Kidney epithelial cell (primary cell): ENCODE measurements around the gene DIP2C. TPM values are rescaled to one million over a fixed set of nuclear protein-coding genes. Genes with fewer than 3 reads are reported as not detected.

Experiments
- DNase-seq: peaks from one replicate; pipeline ENCODE4 v3.0.0-alpha.2; 2010; ENCODE audit warnings: low read depth
- H3K27me3 ChIP-seq: 2 replicates; pipeline ENCODE4 v1.6.0; 2011; ENCODE audit warnings: low read length; ENCODE audit not compliant: control insufficient read depth, insufficient read depth
- H3K36me3 ChIP-seq: 2 replicates; pipeline ENCODE4 v1.5.1; 2011; ENCODE audit warnings: low read length; ENCODE audit not compliant: control insufficient read depth, insufficient read depth
- H3K4me3 ChIP-seq: 2 replicates; pipeline ENCODE4 v1.5.1; 2011; ENCODE audit warnings: low read depth, mild to moderate bottlenecking, control low read depth, low read length
- CTCF ChIP-seq: IDR thresholded peaks from 2 replicates; pipeline ENCODE4 v1.5.1; 2011; ENCODE audit warnings: mild to moderate bottlenecking, moderate library complexity, low read length, control low read depth, inconsistent platforms; ENCODE audit not compliant: insufficient read depth, poor library complexity, severe bottlenecking
- total RNA-seq: library from RNA; depleted of rRNA; stranded (reverse); fragments of >200 nt; gene quantifications from 2 replicates; pipeline ENCODE4 v1.2.3, GENCODE V29; 2015

DIP2C gene
- total RNA-seq, 1 donor from 2014 or later, result 19.2 TPM

- Histone ChIP-seq H3K27me3 (no peaks in the 10 kb centered on the region), H3K36me3 (peaks cover 2% of the 10 kb centered on the region), H3K4me3 (no peak overlapping the region)
- no peak for TF ChIP-seq CTCF
- no peak for DNase-seq
Measured at GRCh38 chr10:472241-472910, 217.1 kb downstream of the DIP2C start.

- no peak for TF ChIP-seq CTCF
- Histone ChIP-seq H3K36me3 (peaks cover 2% of the 10 kb centered on the region), H3K27me3 (no peaks in the 10 kb centered on the region), H3K4me3 (no peak overlapping the region)
- DNase-seq, result no peak
Measured at GRCh38 chr10:470339-471003, 219.0 kb downstream of the DIP2C start.

GRCh38 chr10:469947-470338, 219.5 kb downstream of the DIP2C start:
- H3K4me3 ChIP-seq, result no peak overlapping the region
- no peaks in the 10 kb centered on the region for H3K27me3 ChIP-seq
- no peak for TF ChIP-seq CTCF
- peaks cover 2% of the 10 kb centered on the region for H3K36me3 ChIP-seq
- DNase-seq, result no peak

- Histone ChIP-seq H3K4me3 (no peak overlapping the region), H3K27me3 (no peaks in the 10 kb centered on the region), H3K36me3 (no peaks in the 10 kb centered on the region)
- no peak for DNase-seq
- no peak for TF ChIP-seq CTCF
Measured at GRCh38 chr10:459743-460142, 229.7 kb downstream of the DIP2C start.

GRCh38 chr10:458421-458851, 231.0 kb downstream of the DIP2C start:
- H3K27me3 ChIP-seq, result no peaks in the 10 kb centered on the region
- H3K4me3 ChIP-seq, result no peak overlapping the region
- TF ChIP-seq CTCF, result peak; percentile 17
- H3K36me3 ChIP-seq, result no peaks in the 10 kb centered on the region
- peak; percentile 91 for DNase-seq
